Panc1 (cell line): ENCODE results near the gene CEP95.

Experiments used
- POLR2AphosphoS5 ChIP-seq: IDR thresholded peaks from 2 replicates; pipeline ENCODE4 v1.6.1; 2012; ENCODE audit warnings: mild to moderate bottlenecking, low read depth, low read length, moderate library complexity
- SIN3A ChIP-seq: IDR thresholded peaks from 2 replicates; pipeline ENCODE4 v1.6.1; 2012; ENCODE audit warnings: low read depth, mild to moderate bottlenecking, low read length, moderate library complexity, borderline replicate concordance; ENCODE audit not compliant: insufficient read depth
- TF ChIP-seq, protein P1 (sequence below): fragments of 450-650 bp; IDR thresholded peaks from 2 replicates; pipeline ENCODE4 v1.5.1; 2017; ENCODE audit warnings: mild to moderate bottlenecking
- TF ChIP-seq, protein P2 (sequence below), 2 experiments: IDR thresholded peaks; 2 replicates each; pipeline ENCODE4 v1.6.1; 2011 to 2012; ENCODE audit warnings: low read depth in 2 of 2, control low read depth in 1 of 2, low read length in 1 of 2, mild to moderate bottlenecking in 1 of 2, moderate library complexity in 1 of 2; ENCODE audit not compliant: insufficient read depth in 1 of 2

DNA sequence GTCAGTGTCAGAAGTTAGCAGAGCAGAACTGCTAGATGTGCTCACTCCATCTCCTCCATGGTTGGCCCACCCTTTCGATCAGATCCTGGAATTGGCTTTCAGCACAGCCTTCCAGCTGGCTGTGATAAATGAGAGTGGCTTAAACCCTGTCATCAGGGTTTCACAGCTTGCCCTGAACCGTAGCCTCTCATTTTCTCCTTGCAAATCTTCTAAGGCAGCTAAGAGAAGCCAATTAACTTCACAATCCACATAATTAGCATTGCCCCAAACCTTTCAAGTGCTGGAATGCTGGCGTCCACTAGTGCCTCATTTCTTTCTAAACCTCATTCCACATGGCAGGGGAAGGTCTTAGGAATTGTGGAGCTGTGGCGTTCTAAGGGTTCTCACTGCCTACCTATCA is 36.2 kb upstream of the CEP95 start:
- TF ChIP-seq, protein P1, sequence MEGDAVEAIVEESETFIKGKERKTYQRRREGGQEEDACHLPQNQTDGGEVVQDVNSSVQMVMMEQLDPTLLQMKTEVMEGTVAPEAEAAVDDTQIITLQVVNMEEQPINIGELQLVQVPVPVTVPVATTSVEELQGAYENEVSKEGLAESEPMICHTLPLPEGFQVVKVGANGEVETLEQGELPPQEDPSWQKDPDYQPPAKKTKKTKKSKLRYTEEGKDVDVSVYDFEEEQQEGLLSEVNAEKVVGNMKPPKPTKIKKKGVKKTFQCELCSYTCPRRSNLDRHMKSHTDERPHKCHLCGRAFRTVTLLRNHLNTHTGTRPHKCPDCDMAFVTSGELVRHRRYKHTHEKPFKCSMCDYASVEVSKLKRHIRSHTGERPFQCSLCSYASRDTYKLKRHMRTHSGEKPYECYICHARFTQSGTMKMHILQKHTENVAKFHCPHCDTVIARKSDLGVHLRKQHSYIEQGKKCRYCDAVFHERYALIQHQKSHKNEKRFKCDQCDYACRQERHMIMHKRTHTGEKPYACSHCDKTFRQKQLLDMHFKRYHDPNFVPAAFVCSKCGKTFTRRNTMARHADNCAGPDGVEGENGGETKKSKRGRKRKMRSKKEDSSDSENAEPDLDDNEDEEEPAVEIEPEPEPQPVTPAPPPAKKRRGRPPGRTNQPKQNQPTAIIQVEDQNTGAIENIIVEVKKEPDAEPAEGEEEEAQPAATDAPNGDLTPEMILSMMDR: no peak
- TF ChIP-seq, protein P2, sequence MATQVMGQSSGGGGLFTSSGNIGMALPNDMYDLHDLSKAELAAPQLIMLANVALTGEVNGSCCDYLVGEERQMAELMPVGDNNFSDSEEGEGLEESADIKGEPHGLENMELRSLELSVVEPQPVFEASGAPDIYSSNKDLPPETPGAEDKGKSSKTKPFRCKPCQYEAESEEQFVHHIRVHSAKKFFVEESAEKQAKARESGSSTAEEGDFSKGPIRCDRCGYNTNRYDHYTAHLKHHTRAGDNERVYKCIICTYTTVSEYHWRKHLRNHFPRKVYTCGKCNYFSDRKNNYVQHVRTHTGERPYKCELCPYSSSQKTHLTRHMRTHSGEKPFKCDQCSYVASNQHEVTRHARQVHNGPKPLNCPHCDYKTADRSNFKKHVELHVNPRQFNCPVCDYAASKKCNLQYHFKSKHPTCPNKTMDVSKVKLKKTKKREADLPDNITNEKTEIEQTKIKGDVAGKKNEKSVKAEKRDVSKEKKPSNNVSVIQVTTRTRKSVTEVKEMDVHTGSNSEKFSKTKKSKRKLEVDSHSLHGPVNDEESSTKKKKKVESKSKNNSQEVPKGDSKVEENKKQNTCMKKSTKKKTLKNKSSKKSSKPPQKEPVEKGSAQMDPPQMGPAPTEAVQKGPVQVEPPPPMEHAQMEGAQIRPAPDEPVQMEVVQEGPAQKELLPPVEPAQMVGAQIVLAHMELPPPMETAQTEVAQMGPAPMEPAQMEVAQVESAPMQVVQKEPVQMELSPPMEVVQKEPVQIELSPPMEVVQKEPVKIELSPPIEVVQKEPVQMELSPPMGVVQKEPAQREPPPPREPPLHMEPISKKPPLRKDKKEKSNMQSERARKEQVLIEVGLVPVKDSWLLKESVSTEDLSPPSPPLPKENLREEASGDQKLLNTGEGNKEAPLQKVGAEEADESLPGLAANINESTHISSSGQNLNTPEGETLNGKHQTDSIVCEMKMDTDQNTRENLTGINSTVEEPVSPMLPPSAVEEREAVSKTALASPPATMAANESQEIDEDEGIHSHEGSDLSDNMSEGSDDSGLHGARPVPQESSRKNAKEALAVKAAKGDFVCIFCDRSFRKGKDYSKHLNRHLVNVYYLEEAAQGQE (IDR thresholded peaks at IDR 0.05; ENCODE audit: insufficient read depth in 1 of 2, low read depth in 2 of 2, low read length in 1 of 2): no peak
- TF ChIP-seq SIN3A (no peak), POLR2AphosphoS5 (no peak)
